ELF-1 (cell line): Measurements from ENCODE around the gene MICAL3.
A peak's percentile ranks its signal among the peaks of the same experiment; 100 is the strongest.

Experiments used
- DNase-seq: peaks from one replicate; pipeline ENCODE4 v3.0.0-alpha.2; 2016; ENCODE audit warnings: low read depth, low spot score

Gene MICAL3

GRCh38 chr22:17955590-17956379 lies 68.6 kb downstream of the MICAL3 start:
- no peak for DNase-seq

GRCh38 chr22:17954860-17955587 lies 69.3 kb downstream of the MICAL3 start:
- no peak for DNase-seq

- DNase-seq, result no peak
Measured at GRCh38 chr22:17954200-17954859, 70.0 kb downstream of the MICAL3 start.

- DNase-seq, result no peak
Measured at GRCh38 chr22:17953147-17953546, 71.2 kb downstream of the MICAL3 start.

- DNase-seq, result no peak
Measured at GRCh38 chr22:17952273-17952801, 72.0 kb downstream of the MICAL3 start.

- DNase-seq, result no peak
Measured at GRCh38 chr22:17951315-17951714, 73.0 kb downstream of the MICAL3 start.

- DNase-seq, result no peak
Measured at GRCh38 chr22:17950651-17951214, 73.6 kb downstream of the MICAL3 start.

- DNase-seq, result no peak
Measured at GRCh38 chr22:17949642-17950473, 74.5 kb downstream of the MICAL3 start.

GRCh38 chr22:17948101-17948500 lies 76.3 kb downstream of the MICAL3 start:
- no peak for DNase-seq

- DNase-seq, result no peak
Measured at GRCh38 chr22:17946662-17947367, 77.5 kb downstream of the MICAL3 start.

- DNase-seq, result no peak
Measured at GRCh38 chr22:17945888-17946648, 78.3 kb downstream of the MICAL3 start.

GRCh38 chr22:17945156-17945887 lies 79.0 kb downstream of the MICAL3 start:
- DNase-seq, result no peak

- no peak for DNase-seq
Measured at GRCh38 chr22:17944256-17944655, 80.1 kb downstream of the MICAL3 start.

- no peak for DNase-seq
Measured at GRCh38 chr22:17943533-17944249, 80.7 kb downstream of the MICAL3 start.

GRCh38 chr22:17942721-17943120 lies 81.6 kb downstream of the MICAL3 start:
- DNase-seq, result peak; percentile 61

- no peak for DNase-seq
Measured at GRCh38 chr22:17941471-17942406, 82.6 kb downstream of the MICAL3 start.

- DNase-seq, result no peak
Measured at GRCh38 chr22:17939579-17939978, 84.8 kb downstream of the MICAL3 start.
